MG63 (cell line): ENCODE data around the gene KRT4. TPM values are rescaled to one million over a fixed set of nuclear protein-coding genes. Genes with fewer than 3 reads are reported as not detected.
A peak's percentile ranks its signal among the peaks of the same experiment; 100 is the strongest.
"Not testable (repeated sequence)": the region's sequence is repeated elsewhere in the genome, so short reads cannot be mapped to it uniquely, and the experiment has no call there.

Experiments used
- DNase-seq: peaks from one replicate; pipeline ENCODE4 v3.0.0-alpha.2; 2020
- H3K27me3 ChIP-seq: fragments of 250-450 bp; sonication (Bioruptor Pico); 2 replicates; pipeline ENCODE4 v1.5.1; 2020; ENCODE audit warnings: mild to moderate bottlenecking, moderate library complexity
- H3K36me3 ChIP-seq: fragments of 250-450 bp; sonication (Bioruptor Pico); 2 replicates; pipeline ENCODE4 v1.5.1; 2020; ENCODE audit warnings: mild to moderate bottlenecking, moderate library complexity
- H3K4me3 ChIP-seq: fragments of 250-450 bp; sonication (Bioruptor Pico); 2 replicates; pipeline ENCODE4 v1.5.1; 2020; ENCODE audit warnings: mild to moderate bottlenecking, moderate library complexity
- H3K9me3 ChIP-seq: fragments of 250-450 bp; sonication (Bioruptor Pico); 2 replicates; pipeline ENCODE4 v1.5.1; 2020; ENCODE audit warnings: mild to moderate bottlenecking, moderate library complexity
- total RNA-seq: library from RNA; depleted of rRNA; stranded (reverse); fragments of >200 nt; shearing (Covaris generic); gene quantifications from 2 replicates; pipeline ENCODE4 v1.2.3, GENCODE V29; 2014; ENCODE audit warnings: low replicate concordance; rRNA removed

Gene KRT4
- not detected in 2 replicates for total RNA-seq

DNA sequence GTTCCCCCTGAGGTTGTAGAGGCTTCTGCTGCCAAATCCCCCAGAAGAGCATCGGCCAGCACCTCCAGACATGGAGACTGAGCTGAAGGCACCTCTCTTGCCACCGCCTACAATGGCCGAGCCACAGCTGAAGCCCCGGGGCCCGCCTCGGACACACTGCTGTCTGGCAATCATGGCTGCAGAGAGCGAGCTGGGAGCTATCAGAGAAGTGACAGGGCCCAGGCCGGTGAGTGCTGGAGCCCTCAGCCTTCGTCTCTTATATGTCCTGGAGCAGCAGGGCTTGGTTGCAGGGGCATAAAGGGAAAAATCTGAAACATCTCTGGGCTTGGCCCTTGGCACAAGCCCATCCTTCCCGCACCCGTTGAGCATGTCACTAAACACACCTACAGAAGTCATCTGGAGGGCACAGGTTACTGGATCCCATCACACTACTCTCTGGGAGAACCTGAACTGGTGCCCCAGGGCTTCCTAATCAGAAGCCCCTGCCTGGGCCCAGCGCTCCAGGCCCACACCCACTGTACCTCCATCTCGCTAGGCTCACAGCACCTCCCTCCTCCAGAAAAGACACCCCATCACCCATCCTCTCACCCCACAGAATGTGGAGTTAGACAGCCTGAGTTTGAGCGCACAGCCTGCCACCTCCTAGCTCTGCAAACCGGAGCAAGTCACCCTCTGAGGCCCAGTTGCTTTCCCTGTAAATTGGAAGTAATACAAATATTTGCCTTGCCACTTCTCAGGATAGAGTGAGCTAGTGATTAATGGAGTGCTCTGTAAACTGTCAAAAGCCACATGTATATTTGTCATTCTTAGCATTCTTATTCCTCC lies at the start of gene KRT4:
Gene KRT4, minus strand, starts transcription at position 232 of the 825 bp plus-strand sequence. Its CDS starts 58 bp downstream, at position 174.
- no peaks in the 10 kb centered on the region for H3K36me3 ChIP-seq
- H3K4me3 ChIP-seq, result no peak within 1 kb of the TSS
- DNase-seq, result no peak
- no peaks in the 10 kb centered on the region for H3K27me3 ChIP-seq
- no peaks in the 10 kb centered on the region for H3K9me3 ChIP-seq

GRCh38 chr12:52862023-52862422 lies 48.1 kb upstream of the KRT4 start:
- no peaks in the 10 kb centered on the region for H3K27me3 ChIP-seq
- no peaks in the 10 kb centered on the region for H3K9me3 ChIP-seq
- H3K4me3 ChIP-seq, result no peak overlapping the region
- no peak for DNase-seq
- H3K36me3 ChIP-seq, result no peaks in the 10 kb centered on the region

- no peak overlapping the region for H3K4me3 ChIP-seq
- DNase-seq, result no peak
- H3K36me3 ChIP-seq, result no peaks in the 10 kb centered on the region
- no peaks in the 10 kb centered on the region for H3K9me3 ChIP-seq
- no peaks in the 10 kb centered on the region for H3K27me3 ChIP-seq
Measured at GRCh38 chr12:52861511-52861910, 47.6 kb upstream of the KRT4 start.

DNA sequence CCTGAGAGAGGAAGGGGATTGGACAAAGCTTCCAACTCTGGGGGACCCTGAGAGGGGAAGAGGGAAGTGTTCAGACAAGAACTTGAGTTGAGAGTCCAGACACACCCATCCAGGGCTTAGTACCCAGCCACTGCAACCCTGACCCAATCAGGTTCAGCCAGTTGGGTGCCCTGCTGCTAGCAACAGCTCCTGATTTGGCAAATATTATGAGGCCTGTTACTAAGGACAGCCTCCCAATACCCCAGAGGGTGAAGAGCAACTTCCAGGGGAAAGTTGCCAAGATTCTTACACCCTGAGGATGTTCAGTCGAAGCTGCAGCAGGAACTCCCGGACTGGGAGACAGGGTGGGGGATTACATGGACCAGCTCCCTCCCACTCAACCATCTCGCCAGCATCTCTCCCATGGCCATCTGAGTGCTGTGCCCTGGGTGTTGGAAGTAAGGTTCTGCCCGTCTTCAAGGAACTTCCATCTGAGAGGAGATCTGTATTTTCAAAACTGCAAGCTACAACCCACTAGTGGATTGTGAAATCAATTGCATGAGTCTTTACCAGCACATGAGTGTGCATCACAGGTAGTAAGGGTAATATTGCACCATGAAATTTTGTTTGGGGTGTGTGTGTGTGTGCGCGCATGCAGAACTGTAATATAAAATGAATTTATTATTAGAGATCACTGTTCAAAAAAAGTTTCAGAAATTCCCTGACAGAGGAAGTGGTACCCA lies 46.3 kb upstream of the KRT4 start:
- H3K36me3 ChIP-seq, result no peaks in the 10 kb centered on the region
- no peaks in the 10 kb centered on the region for H3K27me3 ChIP-seq
- peak; percentile 17 for DNase-seq
- no peak overlapping the region for H3K4me3 ChIP-seq
- H3K9me3 ChIP-seq, result no peaks in the 10 kb centered on the region

DNA sequence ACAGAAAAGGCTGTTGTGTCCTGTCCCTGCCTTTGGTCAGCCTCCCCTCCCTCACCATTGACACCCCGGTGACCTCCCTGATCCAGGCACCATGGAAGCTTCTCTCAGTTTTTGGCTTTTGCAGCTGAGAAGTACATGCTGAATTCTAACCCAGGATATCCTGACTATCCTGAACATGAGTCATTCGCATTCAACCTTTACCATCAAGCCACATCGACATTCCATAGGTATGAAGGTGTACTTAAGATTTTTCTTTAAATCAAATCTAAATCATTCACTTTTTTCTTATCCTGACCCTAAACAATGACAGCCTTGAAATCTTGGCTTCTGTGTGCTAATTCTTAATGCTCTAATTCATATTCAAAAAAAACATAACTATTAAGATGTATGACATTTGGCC lies 43.6 kb upstream of the KRT4 start:
- Histone ChIP-seq H3K27me3 (no peaks in the 10 kb centered on the region), H3K4me3 (no peak overlapping the region), H3K36me3 (no peaks in the 10 kb centered on the region), H3K9me3 (no peaks in the 10 kb centered on the region)
- DNase-seq, result no peak

GRCh38 chr12:52856787-52857186 lies 42.9 kb upstream of the KRT4 start:
- DNase-seq, result no peak

DNA sequence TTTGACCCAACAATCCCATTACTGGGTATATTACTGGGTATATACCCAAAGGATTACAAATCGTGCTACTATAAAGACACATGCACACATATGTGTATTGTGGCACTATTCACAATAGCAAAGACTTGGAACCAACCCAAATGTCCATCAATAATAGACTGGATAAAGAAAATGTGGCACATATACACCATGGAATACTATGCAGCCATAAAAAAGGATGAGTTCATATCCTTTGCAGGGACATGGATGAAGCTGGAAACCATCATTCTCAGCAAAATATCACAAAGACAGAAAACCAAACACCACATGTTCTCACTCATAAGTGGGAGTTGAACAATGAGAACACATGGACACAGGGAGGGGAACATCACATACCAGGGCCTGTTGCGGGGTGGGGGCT lies 42.2 kb upstream of the KRT4 start:
- H3K36me3 ChIP-seq, DNase-seq: not testable (repeated sequence)

More at GRCh38 chr12:52856787-52857186, 42.9 kb upstream of the KRT4 start:
- Histone ChIP-seq H3K36me3 (no peaks in the 10 kb centered on the region), H3K4me3 (no peak overlapping the region), H3K9me3 (no peaks in the 10 kb centered on the region), H3K27me3 (no peaks in the 10 kb centered on the region)

GRCh38 chr12:52851787-52852186 lies 37.9 kb upstream of the KRT4 start:
- H3K36me3 ChIP-seq, result no peaks in the 10 kb centered on the region
- H3K4me3 ChIP-seq, result no peak overlapping the region
- H3K27me3 ChIP-seq, result no peaks in the 10 kb centered on the region
- no peak for DNase-seq
- no peaks in the 10 kb centered on the region for H3K9me3 ChIP-seq

More for the DNA sequence above, 42.2 kb upstream of the KRT4 start:
- H3K4me3 ChIP-seq, H3K9me3 ChIP-seq, H3K27me3 ChIP-seq: not testable (repeated sequence)

- no peaks in the 10 kb centered on the region for H3K36me3 ChIP-seq
- H3K27me3 ChIP-seq, result no peaks in the 10 kb centered on the region
- H3K4me3 ChIP-seq, result no peak overlapping the region
- no peaks in the 10 kb centered on the region for H3K9me3 ChIP-seq
- no peak for DNase-seq
Measured at GRCh38 chr12:52850681-52851080, 36.8 kb upstream of the KRT4 start.

DNA sequence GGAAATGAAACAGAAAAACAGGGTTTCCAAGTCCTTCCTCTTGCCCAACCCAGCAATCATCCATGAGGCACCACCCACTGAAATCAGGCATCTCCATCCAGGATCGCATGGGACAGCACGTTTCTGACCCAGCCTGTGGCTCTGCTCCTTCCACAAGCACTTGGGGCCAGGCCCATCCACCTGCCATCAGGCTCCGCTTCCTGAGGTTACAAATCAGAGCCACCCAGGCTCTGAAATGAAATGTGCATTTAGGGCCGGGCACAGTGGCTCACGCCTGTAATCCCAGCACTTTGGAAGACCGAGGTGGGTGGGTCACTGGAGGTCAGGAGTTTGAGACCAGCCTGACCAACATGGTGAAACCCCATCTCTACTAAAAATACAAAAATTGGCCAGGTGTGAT lies 35.6 kb upstream of the KRT4 start:
- DNase-seq, result no peak
- no peak overlapping the region for H3K4me3 ChIP-seq

GRCh38 chr12:52848661-52849255 lies 34.8 kb upstream of the KRT4 start, which contains the start of gene KRT78:
Gene KRT78, minus strand, starts transcription at chr12:52848994. Its CDS starts 64 bp downstream, at chr12:52848930.
- Histone ChIP-seq H3K4me3 (no peak within 1 kb of the TSS), H3K9me3 (no peaks in the 10 kb centered on the region), H3K27me3 (no peaks in the 10 kb centered on the region), H3K36me3 (no peaks in the 10 kb centered on the region)
- no peak for DNase-seq

More for the DNA sequence above, 35.6 kb upstream of the KRT4 start:
- no peaks in the 10 kb centered on the region for H3K27me3 ChIP-seq
- no peaks in the 10 kb centered on the region for H3K9me3 ChIP-seq
- H3K36me3 ChIP-seq, result no peaks in the 10 kb centered on the region

- H3K9me3 ChIP-seq, result no peaks in the 10 kb centered on the region
- no peak overlapping the region for H3K4me3 ChIP-seq
- peak; percentile 79 for DNase-seq
- no peaks in the 10 kb centered on the region for H3K27me3 ChIP-seq
- H3K36me3 ChIP-seq, result no peaks in the 10 kb centered on the region
Measured at GRCh38 chr12:52847335-52848102, 33.6 kb upstream of the KRT4 start.

DNA sequence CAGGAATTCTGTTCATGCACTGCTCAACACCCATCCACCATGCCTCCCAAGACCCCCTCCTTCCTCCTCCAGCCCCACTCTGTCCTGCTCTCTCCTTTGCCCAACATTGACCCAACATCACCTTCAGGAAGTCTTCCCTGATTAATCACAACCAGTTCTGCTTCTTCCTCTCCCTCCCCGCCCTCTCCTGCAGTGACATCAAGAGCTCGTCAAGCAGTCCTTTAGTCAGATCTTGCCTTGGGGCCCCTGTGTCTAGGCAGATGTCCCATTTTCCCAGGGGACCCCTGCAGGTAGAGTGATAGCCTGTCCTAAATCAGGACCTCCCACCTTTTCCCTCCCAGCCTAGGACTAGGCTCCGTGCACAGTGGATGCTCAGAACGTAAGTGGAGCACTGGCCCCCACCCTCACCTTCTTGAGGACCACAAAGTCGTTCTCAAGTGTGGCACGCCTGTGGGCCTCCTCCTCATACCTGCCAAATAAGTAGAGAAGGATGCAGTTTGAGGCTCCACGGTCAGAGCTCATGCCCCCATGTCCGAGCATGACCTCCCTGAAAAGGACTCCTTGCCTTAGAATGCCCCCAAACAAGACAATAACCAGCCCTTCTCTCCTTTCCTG lies 32.5 kb upstream of the KRT4 start:
- H3K36me3 ChIP-seq, result no peaks in the 10 kb centered on the region
- H3K4me3 ChIP-seq, result no peak overlapping the region
- DNase-seq, result no peak
- H3K27me3 ChIP-seq, result no peaks in the 10 kb centered on the region
- H3K9me3 ChIP-seq, result no peaks in the 10 kb centered on the region

DNA sequence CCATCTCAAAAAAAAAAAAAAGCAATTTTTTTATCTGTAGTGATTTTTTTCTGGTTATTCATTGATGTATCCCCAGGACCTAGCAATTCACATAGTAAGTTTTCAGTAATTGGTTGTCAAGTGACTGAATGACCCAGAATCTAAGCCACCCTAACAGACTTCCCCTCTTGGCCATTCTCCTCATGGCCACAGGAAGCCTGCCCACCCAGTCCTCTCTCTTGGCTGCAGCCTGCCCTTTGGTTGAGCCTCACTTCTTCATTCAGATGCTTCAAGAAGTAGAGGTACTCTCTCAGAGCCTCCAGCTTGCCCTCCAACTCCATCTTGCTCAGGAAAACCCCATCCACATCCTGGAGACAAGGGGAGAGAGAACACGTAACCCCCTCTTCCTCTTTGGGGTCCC lies 32.0 kb upstream of the KRT4 start:
- no peaks in the 10 kb centered on the region for H3K9me3 ChIP-seq
- H3K36me3 ChIP-seq, result no peaks in the 10 kb centered on the region
- H3K4me3 ChIP-seq, result no peak overlapping the region
- DNase-seq, result no peak
- no peaks in the 10 kb centered on the region for H3K27me3 ChIP-seq

DNA sequence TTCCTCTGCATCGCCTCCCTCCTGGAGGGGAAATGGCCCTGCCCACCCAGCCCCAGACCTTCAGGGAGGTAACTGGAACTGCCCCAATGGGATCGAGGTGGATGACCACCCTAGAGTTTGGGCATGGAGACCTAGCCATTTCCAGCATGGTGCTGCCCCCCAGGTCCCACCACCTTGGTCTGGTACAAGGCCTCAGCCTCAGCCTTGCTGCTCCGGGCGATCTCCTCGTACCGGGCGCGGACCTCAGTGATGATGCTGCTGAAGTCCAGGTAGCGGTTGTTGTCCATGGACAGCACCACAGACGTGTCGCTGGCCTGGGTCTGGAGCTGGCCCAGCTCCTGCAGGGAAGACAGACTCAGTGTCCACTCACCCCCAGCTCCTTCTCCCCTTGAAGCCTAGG lies 30.5 kb upstream of the KRT4 start:
- no peak for DNase-seq
- H3K9me3 ChIP-seq, result no peaks in the 10 kb centered on the region
- no peaks in the 10 kb centered on the region for H3K36me3 ChIP-seq
- no peaks in the 10 kb centered on the region for H3K27me3 ChIP-seq
- H3K4me3 ChIP-seq, result no peak overlapping the region

DNA sequence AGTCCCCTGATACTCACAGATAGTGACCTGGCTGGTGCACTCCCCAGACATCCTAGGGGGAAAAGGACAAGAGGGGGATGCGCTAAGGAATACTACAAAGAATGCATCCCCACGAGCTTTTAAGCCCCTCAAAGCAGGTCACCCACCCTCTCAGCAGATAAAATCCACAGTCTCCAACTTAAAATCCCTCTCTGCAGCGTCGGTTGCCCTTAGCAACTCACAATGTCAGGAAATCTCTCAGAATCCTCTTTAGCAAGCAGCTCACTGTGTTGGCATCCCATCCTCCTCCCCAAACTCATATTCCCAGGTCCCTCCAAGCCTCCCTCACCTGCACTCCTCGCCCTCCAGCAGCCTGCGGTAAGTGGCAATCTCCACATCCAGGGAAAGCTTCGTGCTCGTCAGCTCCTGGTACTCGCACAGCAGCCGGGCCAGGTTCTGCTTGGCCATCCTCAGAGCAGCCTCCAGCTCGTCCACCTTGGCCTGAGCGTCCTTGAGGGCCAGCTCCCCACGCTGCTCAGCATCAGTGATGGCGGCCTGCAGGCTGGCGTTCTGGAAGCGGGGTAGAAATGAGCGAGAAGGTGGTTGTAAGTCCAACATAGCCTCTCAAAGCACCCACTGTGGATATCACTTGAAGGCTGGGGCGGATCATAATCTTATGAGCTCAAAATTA lies 25.7 kb upstream of the KRT4 start:
- Histone ChIP-seq H3K36me3 (no peaks in the 10 kb centered on the region), H3K4me3 (no peak overlapping the region)
- no peak for DNase-seq

More for the DNA sequence above, 25.7 kb upstream of the KRT4 start:
- H3K27me3 ChIP-seq, result no peaks in the 10 kb centered on the region
- H3K9me3 ChIP-seq, result no peaks in the 10 kb centered on the region
